Endodermal cell (in vitro differentiated cells): ENCODE data around the gene TTBK1. TPM values are rescaled to one million over a fixed set of nuclear protein-coding genes. Genes with fewer than 3 reads are reported as not detected.
A peak's percentile ranks its signal among the peaks of the same experiment; 100 is the strongest.

Source experiments
- DNase-seq: peaks from one replicate; pipeline ENCODE4 v3.0.0-alpha.2; 2017
- H3K27ac ChIP-seq: 2 replicates; pipeline ENCODE4 v1.5.1; 2013; ENCODE audit warnings: mild to moderate bottlenecking, low read depth, low read length, moderate library complexity
- H3K27me3 ChIP-seq: 2 replicates; pipeline ENCODE4 v1.6.1; 2013; ENCODE audit warnings: mild to moderate bottlenecking, low read length, moderate library complexity; ENCODE audit not compliant: insufficient read depth, control insufficient read depth, poor library complexity, severe bottlenecking
- H3K36me3 ChIP-seq: 2 replicates; pipeline ENCODE4 v1.7.0; 2013; ENCODE audit warnings: mild to moderate bottlenecking, low read length, moderate library complexity; ENCODE audit not compliant: control insufficient read depth, insufficient read depth
- H3K4me1 ChIP-seq: one replicate; pipeline ENCODE4 v1.7.0; 2013; ENCODE audit warnings: low read length; ENCODE audit not compliant: control insufficient read depth, insufficient read depth
- H3K4me3 ChIP-seq: 2 replicates; pipeline ENCODE4 v1.5.1; 2013; ENCODE audit warnings: mild to moderate bottlenecking, low read length, moderate library complexity
- H3K9ac ChIP-seq: 2 replicates; pipeline ENCODE4 v1.6.1; 2013; ENCODE audit warnings: mild to moderate bottlenecking, low read length, moderate library complexity; ENCODE audit not compliant: poor library complexity, severe bottlenecking; ENCODE audit errors: extremely low read depth
- H3K9me3 ChIP-seq: 2 replicates; pipeline ENCODE4 v1.6.1; 2013; ENCODE audit warnings: mild to moderate bottlenecking, low read length, moderate library complexity; ENCODE audit not compliant: control insufficient read depth
- H3K27ac Mint-ChIP-seq: 2 replicates; pipeline ENCODE4 v1.8.0; 2020; ENCODE audit warnings: mixed read lengths
- H3K27me3 Mint-ChIP-seq: 2 replicates; pipeline ENCODE4 v1.8.0; 2021; ENCODE audit warnings: mild to moderate bottlenecking, mixed read lengths; ENCODE audit not compliant: insufficient read depth
- H3K36me3 Mint-ChIP-seq: 2 replicates; pipeline ENCODE4 v1.8.0; 2020; ENCODE audit warnings: low read depth, mixed read lengths
- H3K4me1 Mint-ChIP-seq: 2 replicates; pipeline ENCODE4 v1.8.0; 2020; ENCODE audit warnings: mixed read lengths
- H3K4me3 Mint-ChIP-seq: 2 replicates; pipeline ENCODE4 v1.8.0; 2020; ENCODE audit warnings: mild to moderate bottlenecking, moderate library complexity, mixed read lengths
- H3K9me3 Mint-ChIP-seq: 2 replicates; pipeline ENCODE4 v1.8.0; 2020; ENCODE audit warnings: mild to moderate bottlenecking, mixed read lengths
- CTCF ChIP-seq: fragments of 200-600 bp; sonication (generic); conservative IDR thresholded peaks from 2 replicates; pipeline ENCODE4 v1.5.0; 2021; ENCODE audit warnings: antibody characterized with exemption, mild to moderate bottlenecking
- WGBS, 2 experiments: methylation state at CpG; one replicate each; pipeline versions ENCODE4 v1.1.5 to v1.1.7; 2013; ENCODE audit warnings: missing lambda C conversion rate in 2 of 2, mixed read lengths in 1 of 2; ENCODE audit not compliant: insufficient coverage in 1 of 2, insufficient read length in 1 of 2; 5-methylcytosine and 5-hydroxymethylcytosine counted together
- total RNA-seq, 2 donors: library from RNA; stranded (reverse); fragmentation: NEBNext Ultra II Directional in 1 of 2; extraction: Animal tissue kit (Norgen Biotek cat#: 25700) in 1 of 2; gene quantifications; 2 replicates in 1 of 2; 3 replicates in 1 of 2; pipeline ENCODE4 v1.2.1, GENCODE V29; 2021

The TTBK1 gene
- total RNA-seq, 2 donors from 2014 or later: 0.62 TPM

GRCh38 chr6:43257367-43258145 is 14.3 kb downstream of the TTBK1 start:
- H3K4me3 Mint-ChIP-seq: no peak overlapping the region
- Histone ChIP-seq H3K27ac (no peak overlapping the region), H3K9ac (no peak overlapping the region), H3K9me3 (no peaks in the 10 kb centered on the region), H3K4me3 (no peak overlapping the region), H3K4me1 (no peaks in the 10 kb centered on the region), H3K27me3 (no peaks in the 10 kb centered on the region), H3K36me3 (no peaks in the 10 kb centered on the region)
- no peak for TF ChIP-seq CTCF
- no peaks in the 10 kb centered on the region for H3K9me3 Mint-ChIP-seq
- H3K4me1 Mint-ChIP-seq: peaks cover 9% of the 10 kb centered on the region
- 79% methylated on average over 8 to 12 of the region's 12 CpGs for WGBS, 2 experiments
- peaks cover 4% of the 10 kb centered on the region for H3K27me3 Mint-ChIP-seq
- peak; percentile 40 for DNase-seq
- no peaks in the 10 kb centered on the region for H3K36me3 Mint-ChIP-seq
- H3K27ac Mint-ChIP-seq: no peak overlapping the region

- DNase-seq: no peak
- Mint-ChIP-seq H3K27ac (no peak overlapping the region), H3K27me3 (no peaks in the 10 kb centered on the region), H3K4me1 (peaks cover 9% of the 10 kb centered on the region), H3K4me3 (no peak overlapping the region), H3K36me3 (no peaks in the 10 kb centered on the region), H3K9me3 (no peaks in the 10 kb centered on the region)
- H3K9me3 ChIP-seq: no peaks in the 10 kb centered on the region
- 91 to 100% methylated on average over 2 to 4 of the region's 4 CpGs for WGBS, 2 experiments
- TF ChIP-seq CTCF: no peak
- H3K27me3 ChIP-seq: no peaks in the 10 kb centered on the region
- H3K4me1 ChIP-seq: no peaks in the 10 kb centered on the region
- H3K36me3 ChIP-seq: no peaks in the 10 kb centered on the region
- no peak overlapping the region for H3K27ac ChIP-seq
- no peak overlapping the region for H3K9ac ChIP-seq
- H3K4me3 ChIP-seq: no peak overlapping the region
These were observed 14.9 kb downstream of the TTBK1 start for GRCh38 chr6:43258180-43258579.

- H3K27ac ChIP-seq: no peak overlapping the region
- no peaks in the 10 kb centered on the region for H3K36me3 ChIP-seq
- Mint-ChIP-seq H3K4me1 (peaks cover 9% of the 10 kb centered on the region), H3K27ac (no peak overlapping the region), H3K36me3 (no peaks in the 10 kb centered on the region), H3K9me3 (no peaks in the 10 kb centered on the region), H3K27me3 (no peaks in the 10 kb centered on the region), H3K4me3 (no peak overlapping the region)
- peak; percentile 38 for DNase-seq
- H3K4me3 ChIP-seq: no peak overlapping the region
- WGBS, 2 experiments: 91 to 95% methylated on average over 15 to 30 of the region's 30 CpGs
- H3K9me3 ChIP-seq: no peaks in the 10 kb centered on the region
- H3K4me1 ChIP-seq: no peaks in the 10 kb centered on the region
- H3K27me3 ChIP-seq: no peaks in the 10 kb centered on the region
- H3K9ac ChIP-seq: no peak overlapping the region
- no peak for TF ChIP-seq CTCF
These were observed 15.8 kb downstream of the TTBK1 start for GRCh38 chr6:43258807-43259686.
